ENCODE data around the gene ZNF165.
"Not testable (repeated sequence)": the region's sequence is repeated elsewhere in the genome, so short reads cannot be mapped to it uniquely, and the experiment has no call there.

ZNF165 gene

DNA sequence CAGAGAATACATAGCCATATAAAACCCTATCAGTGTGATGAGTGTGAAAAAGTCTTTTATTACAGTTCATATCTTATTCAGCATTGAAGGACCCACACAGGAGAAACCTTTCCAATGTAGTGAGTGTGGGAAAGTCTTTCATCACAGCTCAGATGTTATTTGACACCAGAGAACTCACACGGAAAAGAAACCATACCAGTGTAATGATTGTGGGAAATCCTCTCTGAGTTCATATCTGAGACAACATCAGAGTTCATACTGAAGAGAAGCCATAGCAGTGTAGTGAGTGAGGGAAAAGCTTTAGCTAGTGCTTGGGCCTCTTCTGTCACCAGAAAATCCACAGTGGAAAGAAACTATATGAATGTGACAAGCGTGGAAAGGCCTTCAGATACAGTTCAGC is 35.4 kb downstream of the ZNF165 start:
- DNase-seq = no peak
- in situ Hi-C loops (cut with HindIII; ENCODE audit: low pct_ligation_motif_present, low pct_unique_long_range_greater_than_20kb, low sequenced_read_pairs) = no loop called here

DNA sequence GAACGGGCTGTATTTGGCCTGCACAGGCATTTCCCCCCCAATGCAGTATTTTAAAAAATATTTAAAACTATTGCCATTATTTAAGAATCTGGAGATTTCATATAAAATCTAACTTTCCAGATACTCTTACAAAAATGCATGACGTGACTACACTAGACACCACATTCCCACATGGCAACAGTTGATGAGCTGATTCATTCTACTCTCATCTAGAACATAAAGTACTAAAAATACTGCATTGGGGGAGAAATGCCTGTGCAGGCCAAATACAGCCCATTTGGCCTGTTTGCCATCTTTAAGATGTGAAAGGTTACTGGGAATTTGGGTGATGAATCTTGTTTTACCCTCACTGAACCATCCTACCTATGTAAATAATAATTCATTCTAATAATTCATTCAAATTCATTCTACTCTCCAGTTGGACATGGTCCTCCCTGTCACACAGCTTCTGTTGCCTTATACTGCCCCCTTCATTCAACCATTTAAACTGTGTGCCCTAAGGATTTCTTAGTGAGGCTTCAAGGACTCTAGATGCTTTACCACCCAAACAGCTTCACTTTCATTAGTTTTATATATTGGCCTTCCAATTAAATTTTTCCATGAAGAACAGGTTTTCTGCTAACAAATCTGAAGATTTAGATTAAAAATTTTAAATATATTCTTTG is 37.1 kb downstream of the ZNF165 start:
- no peak for DNase-seq
- in situ Hi-C loops (cut with HindIII; ENCODE audit: low pct_ligation_motif_present, low pct_unique_long_range_greater_than_20kb, low sequenced_read_pairs) = no loop called here

DNA sequence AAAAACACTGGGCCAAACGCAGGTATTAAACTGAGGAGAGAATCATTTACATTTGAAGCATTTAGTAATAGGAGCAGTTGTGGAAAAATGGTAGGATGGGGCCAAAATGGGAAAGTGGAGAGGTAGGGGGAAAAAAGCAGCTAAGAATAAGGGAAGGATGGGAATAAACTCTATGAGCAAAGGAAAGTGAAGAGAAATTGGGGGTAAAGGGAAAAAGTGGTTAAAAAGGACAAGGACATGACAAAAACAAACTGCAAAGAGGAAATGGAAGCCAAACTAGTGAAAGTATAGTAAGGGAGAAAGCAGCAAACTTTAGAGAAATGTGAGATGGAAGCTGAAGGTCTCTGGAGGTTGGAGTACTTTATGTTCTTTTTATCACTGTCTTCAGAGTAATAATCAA is 37.8 kb downstream of the ZNF165 start:
- in situ Hi-C loops (cut with HindIII; ENCODE audit: low pct_ligation_motif_present, low pct_unique_long_range_greater_than_20kb, low sequenced_read_pairs) = no loop called here

DNA sequence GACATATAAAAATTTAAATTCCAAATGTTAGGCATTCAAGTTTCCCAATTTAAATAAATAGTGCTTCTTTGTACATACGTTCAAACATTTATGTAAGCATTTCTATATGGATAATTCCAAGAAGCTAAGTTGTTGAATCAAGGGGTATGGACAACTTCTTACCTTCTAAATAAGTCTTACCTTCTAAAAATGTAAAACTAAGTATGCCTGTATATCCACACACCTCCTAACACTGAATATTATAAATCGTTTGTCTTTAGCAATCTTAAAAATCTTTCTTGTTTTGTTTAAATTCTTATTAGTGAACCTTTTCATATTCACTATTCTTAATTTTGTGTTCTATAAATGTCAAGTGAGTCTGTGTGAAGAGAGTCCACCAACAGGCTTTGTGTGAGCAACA is 41.5 kb downstream of the ZNF165 start:
- in situ Hi-C loops (cut with HindIII; ENCODE audit: low pct_ligation_motif_present, low pct_unique_long_range_greater_than_20kb, low sequenced_read_pairs) = no loop called here
- DNase-seq = no peak

More for the DNA sequence above, 37.8 kb downstream of the ZNF165 start:
- no peak for DNase-seq

DNA sequence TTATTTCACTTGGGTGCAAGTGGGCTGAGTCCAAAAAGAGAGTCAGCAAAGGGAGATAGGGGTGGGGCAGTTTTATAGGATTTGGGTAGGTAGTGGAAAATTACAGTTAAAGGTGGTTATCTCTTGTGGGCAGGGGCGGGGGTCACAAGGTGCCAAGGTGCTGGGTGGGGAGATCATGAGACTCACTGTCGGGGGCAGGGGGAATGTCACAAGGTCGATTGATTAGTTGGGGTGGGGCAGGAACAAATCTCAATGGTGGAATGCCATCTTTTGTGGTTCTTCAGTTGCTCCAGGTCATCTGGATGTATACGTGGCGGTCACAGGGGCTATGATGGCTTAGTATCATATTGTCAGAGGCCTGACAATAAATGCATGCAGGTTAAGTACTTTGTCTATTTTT is 41.9 kb downstream of the ZNF165 start:
- in situ Hi-C loops (cut with HindIII; ENCODE audit: low pct_ligation_motif_present, low pct_unique_long_range_greater_than_20kb, low sequenced_read_pairs); DNase-seq: not testable (repeated sequence)

DNA sequence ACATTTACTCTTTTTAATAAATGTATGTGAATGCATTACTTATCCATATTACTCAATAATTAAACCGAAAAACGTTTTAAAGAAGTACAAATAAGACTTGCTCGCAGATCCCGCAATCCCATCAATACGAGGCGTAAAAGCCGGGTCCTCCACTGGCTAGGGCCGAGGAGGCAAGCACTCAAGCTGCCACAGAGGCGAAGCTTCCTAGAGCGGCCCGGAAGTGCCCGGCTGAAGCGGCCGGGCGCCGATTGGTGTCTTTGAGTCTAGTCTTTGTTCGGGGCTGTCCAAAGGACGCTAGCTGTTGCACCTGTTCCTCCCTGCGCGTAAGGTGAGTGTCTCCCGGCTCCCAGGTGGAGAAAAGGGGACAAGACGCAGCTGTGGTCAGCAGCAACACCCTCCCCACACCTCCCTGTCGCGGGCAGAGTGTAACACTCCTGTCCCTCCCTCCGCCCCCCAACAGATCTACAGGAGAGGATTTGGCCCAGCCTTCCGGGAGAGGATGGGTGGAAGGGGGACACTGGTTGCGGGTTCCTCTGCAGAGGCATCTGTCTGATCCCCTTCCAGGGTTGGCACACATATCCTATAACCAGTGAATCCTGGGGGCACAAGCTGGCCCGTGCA is 44.1 kb downstream of the ZNF165 start, which contains the start of gene ZSCAN16:
Gene ZSCAN16, plus strand, starts transcription at position 260 of the 621 bp plus-strand sequence. CDS start 835 bp downstream, outside the sequence.
- in situ Hi-C loops (cut with HindIII; ENCODE audit: low pct_ligation_motif_present, low pct_unique_long_range_greater_than_20kb, low sequenced_read_pairs) = no loop called here
- peak; percentile 83 for DNase-seq

DNA sequence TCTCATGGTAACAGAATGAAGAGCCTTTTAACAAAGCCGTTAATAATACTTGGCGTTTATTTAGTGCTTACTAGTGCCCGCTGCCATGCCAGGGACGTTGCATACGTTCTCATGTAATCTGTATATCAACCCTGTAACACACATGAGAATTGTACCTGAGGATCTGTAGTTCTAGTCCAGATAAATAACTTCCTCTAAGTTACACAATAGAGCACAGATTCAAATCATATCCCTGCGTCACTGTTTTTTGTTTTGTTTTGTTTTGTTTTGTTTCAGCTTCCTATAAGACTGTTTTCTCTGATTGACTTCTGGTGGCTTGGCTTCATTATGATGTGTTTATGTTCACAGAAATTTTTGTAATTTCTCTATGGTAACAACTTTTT is 44.6 kb downstream of the ZNF165 start:
- no peak for DNase-seq
- in situ Hi-C loops (cut with HindIII; ENCODE audit: low pct_ligation_motif_present, low pct_unique_long_range_greater_than_20kb, low sequenced_read_pairs) = no loop called here

DNA sequence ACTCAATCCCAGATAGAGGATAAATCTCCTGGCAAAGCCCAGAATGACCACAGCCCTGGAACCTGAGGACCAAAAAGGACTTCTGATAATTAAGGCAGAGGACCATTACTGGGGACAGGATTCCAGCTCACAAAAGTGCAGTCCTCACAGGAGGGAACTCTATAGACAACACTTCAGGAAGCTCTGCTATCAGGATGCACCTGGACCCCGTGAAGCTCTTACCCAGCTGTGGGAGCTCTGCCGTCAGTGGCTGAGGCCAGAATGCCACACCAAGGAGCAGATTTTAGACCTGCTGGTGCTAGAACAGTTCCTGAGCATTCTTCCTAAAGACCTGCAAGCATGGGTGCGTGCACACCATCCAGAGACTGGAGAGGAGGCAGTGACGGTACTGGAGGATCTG is 45.0 kb downstream of the ZNF165 start:
- DNase-seq = no peak
- in situ Hi-C loops (cut with HindIII; ENCODE audit: low pct_ligation_motif_present, low pct_unique_long_range_greater_than_20kb, low sequenced_read_pairs) = no loop called here

DNA sequence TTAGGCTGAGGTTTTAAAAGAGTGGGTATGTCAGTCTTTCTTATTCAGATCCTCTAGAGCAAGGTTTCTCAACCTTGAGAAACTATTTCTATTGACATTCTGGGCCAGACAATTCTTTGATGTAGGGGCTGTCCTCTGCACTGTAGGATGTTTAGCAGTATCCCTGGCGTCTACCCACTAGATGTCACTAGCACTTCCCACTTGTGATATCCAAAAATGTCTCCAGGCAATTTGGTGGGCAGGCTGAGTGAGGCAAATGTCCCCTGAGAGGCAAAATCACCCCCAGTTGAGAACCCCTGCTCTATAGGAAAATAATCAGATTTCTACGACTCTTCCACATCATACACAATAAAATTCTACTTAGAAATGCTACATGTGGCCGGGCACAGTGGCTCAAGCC is 53.6 kb downstream of the ZNF165 start:
- peak; percentile 40 for DNase-seq
- in situ Hi-C loops (cut with HindIII; ENCODE audit: low pct_ligation_motif_present, low pct_unique_long_range_greater_than_20kb, low sequenced_read_pairs) = no loop called here

DNA sequence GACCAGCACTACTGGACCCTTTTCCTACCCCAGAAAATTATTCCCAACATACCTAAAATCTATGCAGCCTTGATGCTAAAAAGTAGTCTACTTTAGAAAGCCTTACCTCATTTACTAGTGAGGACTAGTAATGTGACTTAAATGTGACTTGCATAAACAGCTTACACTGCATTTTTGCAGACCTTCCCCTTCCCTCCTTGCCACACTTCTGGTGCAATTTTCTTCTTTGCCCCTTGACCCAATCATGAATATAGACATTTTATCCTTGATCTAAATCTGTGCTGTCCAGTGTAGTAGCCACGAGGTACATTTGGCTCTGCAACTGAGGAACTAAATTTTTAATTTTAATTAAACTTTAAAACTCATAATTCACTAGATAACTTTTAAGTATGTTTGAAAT is 54.3 kb downstream of the ZNF165 start:
- in situ Hi-C loops (cut with HindIII; ENCODE audit: low pct_ligation_motif_present, low pct_unique_long_range_greater_than_20kb, low sequenced_read_pairs) = no loop called here

DNA sequence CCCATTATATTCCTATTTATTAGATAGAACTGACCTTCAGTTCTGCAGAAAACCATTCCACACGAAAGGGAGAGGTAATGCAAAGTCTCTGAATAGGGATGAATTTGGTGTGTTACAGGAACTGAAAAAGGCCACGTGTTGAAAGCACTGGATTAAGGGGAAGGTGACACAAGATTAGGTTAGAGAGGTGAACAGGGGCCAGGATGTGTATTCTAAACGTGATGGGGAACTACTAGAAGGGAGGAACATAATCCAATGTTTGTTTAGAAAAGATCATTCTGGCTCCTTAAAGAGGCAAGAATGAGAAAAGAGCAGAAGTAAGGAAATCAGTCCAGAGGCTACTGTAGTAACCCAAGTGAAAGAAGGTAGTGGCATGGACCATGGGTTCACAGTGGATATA is 55.0 kb downstream of the ZNF165 start:
- DNase-seq = no peak
- in situ Hi-C loops (cut with HindIII; ENCODE audit: low pct_ligation_motif_present, low pct_unique_long_range_greater_than_20kb, low sequenced_read_pairs) = no loop called here

More for the DNA sequence above, 54.3 kb downstream of the ZNF165 start:
- no peak for DNase-seq

DNA sequence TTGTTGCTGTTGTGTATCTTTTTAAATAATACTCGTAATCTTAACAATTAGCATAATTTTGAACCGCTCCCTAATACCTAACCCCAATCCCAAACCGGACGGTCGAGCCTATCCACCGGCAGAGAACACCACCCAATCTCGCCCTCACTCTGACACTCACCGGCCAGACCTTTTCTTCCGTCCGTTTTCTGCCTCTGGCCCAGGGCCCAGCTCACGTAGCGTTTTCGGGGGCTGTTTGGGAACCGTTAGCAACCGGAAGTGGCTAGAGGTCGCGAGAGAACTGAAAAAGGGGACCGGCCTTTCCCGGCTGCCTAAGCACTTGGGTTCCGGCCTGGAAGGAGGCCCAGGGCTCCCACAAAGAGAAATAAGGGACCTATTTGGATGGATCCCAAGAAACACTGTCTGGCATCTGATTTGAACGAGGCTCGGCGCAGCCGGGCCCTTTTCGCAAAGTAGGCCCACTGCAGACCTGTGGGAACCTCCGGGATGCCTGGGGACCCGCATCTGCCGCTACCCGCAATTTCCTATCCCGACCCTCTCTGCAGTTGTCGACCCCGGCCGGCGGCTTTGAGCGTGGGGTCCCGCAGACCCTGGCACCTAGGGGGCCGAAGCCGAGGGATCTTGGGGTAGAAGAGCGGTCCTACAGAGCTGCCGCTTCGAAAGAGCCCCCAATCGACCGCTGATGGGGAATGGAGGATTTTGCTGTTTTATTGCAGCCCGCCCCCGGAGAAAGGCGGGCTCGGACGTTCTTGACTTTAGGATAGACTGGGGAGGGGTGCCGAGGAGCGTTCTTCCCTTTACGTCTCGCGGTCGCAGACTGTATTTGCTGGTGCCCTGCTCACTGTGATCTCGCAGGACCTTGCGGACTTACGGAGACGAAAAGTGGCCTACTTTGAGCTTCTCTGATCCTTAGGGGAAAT is 56.5 kb downstream of the ZNF165 start:
- in situ Hi-C loops (cut with HindIII; ENCODE audit: low pct_ligation_motif_present, low pct_unique_long_range_greater_than_20kb, low sequenced_read_pairs) = no loop called here
- DNase-seq = peak; percentile 94

DNA sequence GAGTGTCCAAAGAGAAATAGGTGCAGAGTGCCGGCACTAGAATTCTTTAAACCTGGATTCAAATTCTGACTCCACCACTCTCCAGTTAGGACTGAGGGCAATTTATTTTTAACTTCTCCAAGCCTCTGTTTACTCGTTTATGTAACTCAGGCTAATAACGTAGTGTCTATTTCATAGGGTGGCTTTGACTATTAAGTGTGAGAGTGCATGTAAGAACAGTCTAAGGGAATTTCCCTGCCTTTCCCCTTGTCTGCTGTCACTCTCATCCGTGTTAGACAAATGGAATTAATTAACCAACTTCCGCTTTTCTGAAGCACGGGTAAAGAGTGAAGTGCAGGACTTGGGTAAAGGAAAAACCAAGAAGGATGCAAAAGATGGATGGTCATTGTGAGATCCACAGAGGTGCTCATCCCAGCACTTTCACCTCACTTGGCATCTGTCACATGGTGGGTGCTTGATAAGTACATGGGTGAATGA is 57.2 kb downstream of the ZNF165 start:
- DNase-seq = peak; percentile 8
- in situ Hi-C loops (cut with HindIII; ENCODE audit: low pct_ligation_motif_present, low pct_unique_long_range_greater_than_20kb, low sequenced_read_pairs) = no loop called here

Measured in ACHN (cell line).